Measurements from ENCODE around the gene LRRC59.
"Not testable (repeated sequence)": the region's sequence is repeated elsewhere in the genome, so short reads cannot be mapped to it uniquely, and the experiment has no call there.

LRRC59 gene

DNA sequence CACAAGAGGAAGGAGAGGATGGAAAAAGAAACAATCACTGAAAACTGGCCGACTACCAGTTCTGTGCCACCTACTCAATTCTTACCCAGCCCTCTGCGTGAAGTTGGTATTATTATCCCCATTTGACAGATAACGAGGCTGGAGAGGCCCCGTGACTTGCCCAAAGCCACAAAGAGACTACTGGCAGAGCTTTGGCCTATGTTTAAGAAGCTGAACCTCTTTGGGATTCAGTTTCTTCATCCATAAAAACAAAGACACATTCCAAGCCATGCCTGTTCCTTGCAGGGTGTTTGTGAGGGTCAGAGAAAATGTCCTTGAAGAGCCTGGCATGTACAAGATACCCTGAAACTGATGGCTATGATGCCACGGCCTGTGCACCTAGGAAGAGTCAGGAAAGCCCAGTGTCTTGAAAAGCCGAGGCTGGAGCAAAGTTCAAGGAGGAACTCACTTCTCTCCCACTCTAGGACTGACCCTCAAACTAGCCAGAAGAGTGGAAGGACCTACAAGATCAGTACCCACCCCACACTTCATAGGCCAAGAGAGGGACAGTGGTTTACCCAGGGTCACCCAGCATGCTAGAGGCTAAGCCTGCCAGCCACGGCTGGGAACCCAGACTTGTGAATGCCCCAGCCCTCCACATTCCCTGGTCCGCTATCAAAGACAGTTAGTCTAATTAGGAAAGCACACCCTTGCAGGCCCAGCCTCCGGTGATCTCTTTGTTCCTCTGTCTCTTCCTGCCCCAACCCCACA, 27.1 kb upstream of the LRRC59 start:
- DNase-seq, result no peak

GRCh38 chr17:50423553-50424159, 26.3 kb upstream of the LRRC59 start:
- no peak for DNase-seq

DNA sequence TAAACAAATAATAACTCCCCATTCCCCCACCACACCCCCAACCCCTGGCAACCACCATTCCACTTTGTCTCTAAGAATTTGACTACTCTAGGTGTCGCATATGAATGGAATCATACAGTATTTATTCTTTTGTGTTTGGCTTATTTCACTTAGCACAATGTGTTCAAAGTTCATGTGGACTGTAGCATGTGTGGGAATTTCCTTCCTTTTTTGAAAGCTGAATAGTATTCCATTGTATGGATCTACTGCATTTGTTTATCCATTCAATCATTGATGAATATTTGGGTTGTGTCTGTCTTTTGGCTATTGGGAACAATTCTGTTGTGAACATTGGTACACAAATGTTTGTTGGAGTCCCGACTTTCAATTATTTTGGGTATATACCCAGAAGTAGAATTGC, 25.4 kb upstream of the LRRC59 start:
- no peak for DNase-seq

DNA sequence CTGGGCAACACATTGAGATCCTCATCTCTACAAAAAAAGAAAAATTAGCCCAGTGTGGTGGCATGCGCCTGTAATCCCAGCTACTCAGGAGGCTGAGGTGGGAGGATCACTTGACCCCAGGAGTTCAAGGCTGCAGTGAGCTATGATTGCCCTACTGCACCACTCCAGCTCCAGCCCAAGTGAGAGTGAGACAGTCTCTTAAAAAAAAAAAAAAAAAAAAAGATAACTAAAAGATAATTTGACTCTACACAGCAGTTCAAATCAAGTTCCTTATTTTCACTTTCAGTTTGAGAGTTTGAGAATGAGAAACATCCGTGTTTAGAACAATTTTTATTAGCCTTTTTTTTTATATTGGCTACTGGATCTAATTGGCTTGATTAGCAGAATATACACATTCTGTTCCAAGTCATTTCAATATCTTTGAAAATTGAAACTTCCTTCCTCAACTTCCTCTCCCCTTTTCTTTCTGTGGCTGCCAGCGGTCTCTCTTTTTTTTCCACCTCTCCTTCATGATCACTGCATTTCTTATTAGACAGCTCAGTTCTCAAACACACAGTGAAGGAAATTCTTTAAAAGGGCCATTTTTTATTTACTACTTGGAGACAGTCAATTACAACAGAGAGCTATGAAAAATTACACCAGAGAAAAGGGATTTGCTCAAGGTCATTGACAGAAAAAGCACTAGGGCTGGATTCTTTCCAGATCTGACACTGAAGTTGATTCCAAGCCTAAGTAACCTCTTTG, 24.2 kb upstream of the LRRC59 start:
- DNase-seq, result no peak

DNA sequence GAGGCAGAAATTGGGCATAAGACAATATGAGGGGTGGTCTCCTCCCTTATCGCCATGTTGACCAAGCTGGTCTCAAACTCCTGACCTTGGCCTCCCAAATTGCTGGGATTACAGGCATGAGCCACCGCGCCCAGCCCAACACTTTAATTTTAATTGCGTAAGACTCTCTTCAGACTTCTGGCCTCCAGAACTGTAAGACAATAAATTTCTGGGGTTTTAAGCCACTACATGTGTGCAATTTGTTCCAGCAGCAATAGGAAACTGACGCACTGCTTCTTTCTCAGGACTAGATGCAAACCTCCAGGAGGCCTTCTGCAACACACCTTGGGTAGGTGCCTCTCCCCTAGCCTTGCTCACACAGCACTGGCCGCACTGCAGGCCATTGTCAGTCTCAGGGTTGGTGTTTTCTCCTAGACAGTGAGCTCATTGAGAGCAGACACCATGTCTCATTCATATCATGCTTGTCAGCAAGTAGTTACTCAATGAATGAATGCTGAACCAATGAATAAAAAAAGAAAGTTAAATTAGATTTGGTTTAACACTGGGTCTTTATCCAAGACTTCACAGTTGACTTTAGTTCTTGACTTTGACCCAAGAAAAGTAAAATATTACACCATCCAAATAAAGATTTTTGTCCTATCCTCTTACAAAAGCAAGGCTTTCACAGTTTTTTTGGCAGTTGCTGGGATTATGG, 23.2 kb upstream of the LRRC59 start:
- no peak for DNase-seq

DNA sequence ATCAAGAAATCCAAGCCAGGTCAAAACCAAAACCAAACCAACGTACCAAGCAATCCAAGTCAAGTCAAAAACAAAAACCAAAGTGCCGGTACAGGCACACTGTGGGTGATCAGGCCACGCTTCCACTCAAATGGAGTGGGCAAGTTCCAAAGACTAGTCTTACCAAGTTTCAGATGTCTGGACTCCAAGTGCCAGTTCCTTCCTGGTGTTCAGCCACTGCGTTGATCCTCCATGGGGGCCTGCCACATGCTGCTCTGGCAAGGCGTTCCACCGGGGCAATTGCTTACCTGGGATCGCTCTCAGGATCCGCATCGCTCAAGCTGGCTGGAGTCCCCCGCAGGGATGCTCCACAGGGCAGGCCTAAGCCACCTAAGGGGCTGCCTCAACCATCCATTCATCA, 22.3 kb upstream of the LRRC59 start:
- not testable (repeated sequence) for DNase-seq

- no peak for DNase-seq
These were observed 17.5 kb upstream of the LRRC59 start for GRCh38 chr17:50414808-50415207.

- no peak for DNase-seq
These were observed 14.9 kb upstream of the LRRC59 start for GRCh38 chr17:50412188-50412732.

- DNase-seq, result no peak
These were observed 10.6 kb upstream of the LRRC59 start for GRCh38 chr17:50407921-50408320.

DNA sequence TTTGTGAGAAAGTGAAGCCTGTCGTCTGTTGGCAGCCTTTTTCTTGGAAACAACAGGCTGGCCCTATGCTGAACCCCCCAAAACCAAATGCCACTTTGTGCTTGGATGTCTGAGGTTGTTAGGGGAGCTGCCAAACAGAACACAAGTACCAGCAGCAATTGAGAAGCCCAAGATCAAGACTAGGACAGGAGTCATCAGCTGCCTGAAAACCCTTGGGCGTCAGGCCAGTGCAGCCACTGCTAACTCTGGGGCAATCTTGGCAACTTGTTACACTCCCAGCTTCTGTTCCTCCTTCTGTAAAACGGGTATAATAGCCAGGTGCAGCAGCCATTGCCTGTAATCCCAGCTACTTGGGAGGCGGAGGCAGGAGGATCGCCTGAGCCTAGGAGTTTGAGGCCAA, 9.3 kb upstream of the LRRC59 start:
- DNase-seq, result no peak

DNA sequence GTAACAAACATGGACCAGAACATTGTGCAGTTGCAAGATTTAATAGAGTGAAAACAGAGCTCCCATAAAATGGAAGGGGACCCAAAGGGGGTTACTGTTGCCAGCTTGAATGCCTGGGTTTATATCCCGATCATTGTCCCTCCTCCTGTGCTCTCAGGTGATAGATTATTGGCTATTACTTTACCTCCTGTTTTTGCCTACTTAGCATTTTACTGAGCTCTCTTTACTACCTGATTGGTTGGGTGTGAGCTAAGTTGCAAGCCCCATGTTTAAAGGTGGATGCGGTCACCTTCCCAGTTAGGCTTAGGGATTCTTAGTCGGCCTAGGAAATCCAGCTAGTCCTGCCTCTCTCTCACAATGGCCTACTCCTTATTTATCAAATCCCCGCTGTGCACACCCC, 8.0 kb upstream of the LRRC59 start:
- DNase-seq, result not testable (repeated sequence)

- DNase-seq, result not testable (repeated sequence)
These were observed 2.3 kb upstream of the LRRC59 start for GRCh38 chr17:50399591-50399990.

DNA sequence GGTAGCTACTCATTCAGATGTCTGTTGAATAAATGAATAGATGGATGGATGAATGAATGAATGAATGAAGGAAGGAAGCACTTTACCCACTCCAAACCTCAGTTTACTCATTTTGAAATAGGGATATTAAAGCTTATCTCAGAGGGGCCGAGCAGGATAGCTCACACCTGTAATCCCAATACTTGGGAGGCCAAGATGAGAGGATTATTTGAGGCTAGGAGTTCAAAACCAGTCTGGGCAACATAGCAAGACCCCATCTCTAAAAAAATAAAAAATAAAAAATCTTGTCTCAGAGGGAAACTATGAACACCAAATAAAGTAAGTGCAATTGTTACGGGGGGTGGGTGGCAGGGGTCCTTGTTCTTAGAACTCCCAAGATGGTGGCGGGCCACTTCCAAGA, 1.3 kb upstream of the LRRC59 start:
- not testable (repeated sequence) for DNase-seq

DNA sequence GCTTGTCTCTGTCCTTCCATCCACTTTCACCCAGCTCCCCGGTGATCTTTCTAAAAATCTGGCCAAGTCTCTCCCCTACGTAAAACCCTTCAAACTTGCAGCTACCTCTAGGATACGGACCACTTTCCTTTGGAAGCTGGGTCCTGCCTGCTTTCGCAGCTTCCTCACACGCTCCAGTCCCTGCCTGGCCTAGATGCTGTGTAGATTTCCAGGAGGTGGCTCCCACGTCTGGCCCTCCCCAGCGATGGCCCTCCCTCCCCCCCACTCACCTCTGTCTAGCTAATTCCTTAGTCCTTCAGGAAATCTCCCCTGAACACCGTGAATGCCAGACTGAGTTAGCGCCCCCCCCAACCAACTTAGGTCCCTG, 579 bp upstream of the LRRC59 start:
- DNase-seq, result no peak

- DNase-seq, result peak; percentile 14
These were observed 837 bp downstream of the LRRC59 start for GRCh38 chr17:50396261-50397110.

- DNase-seq, result no peak
These were observed 2.6 kb downstream of the LRRC59 start for GRCh38 chr17:50394711-50395110.

DNA sequence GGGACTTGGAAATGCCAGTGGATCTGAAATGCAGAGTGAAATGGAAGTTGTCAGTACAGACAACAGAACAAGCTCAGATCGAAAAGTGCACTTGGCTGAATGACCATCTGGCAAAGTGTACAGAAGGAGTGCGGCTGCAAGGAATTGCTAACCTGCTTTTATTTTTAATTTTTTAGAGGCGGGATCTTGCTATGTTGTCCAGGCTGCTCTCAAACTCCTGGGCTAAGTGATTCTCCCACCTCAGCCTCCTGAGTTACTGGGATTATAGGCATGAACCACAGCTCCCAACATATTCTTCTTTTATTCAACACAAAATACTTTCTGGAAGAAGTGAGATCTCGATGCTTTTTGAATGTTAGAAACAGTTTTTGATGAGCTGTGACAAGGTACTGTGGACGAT, 3.6 kb downstream of the LRRC59 start:
- no peak for DNase-seq

DNA sequence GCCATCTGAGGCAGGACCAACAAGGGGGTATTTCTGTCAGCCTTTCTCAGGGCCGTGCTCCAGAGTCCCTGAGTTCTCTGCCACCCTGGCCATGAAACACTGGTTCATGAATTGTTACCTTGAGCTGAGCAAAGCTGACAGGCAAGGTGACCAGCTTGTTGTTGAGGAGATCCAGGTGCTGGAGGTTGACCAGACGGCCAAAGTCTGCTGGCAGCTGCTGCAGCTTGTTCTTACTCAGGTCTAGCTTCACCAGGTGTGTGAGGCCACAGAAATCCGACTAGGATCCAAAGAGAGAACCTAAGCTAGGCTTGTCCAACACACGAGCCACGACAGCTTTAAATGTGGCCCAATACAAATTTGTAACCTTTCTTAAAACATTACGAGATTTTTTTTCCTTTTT, 4.7 kb downstream of the LRRC59 start:
- no peak for DNase-seq

DNA sequence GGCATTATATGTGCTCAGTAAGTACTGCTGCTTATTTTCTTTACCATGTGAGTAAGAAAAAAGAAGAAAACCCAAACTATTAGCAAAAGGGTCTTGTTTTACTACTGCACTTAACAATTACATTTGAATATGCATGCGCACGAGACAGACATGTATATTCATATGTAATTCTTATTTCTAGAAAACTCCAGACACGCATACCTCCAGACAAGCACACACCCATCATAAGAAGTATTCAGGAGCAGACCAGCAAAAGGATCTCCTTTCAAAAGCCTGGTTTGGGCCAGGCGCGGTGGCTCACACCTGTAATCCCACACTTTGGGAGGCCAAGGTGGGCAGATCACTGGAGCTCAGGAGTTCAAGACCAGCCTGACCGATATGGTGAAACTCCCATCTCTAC, 7.8 kb downstream of the LRRC59 start:
- DNase-seq, result no peak

DNA sequence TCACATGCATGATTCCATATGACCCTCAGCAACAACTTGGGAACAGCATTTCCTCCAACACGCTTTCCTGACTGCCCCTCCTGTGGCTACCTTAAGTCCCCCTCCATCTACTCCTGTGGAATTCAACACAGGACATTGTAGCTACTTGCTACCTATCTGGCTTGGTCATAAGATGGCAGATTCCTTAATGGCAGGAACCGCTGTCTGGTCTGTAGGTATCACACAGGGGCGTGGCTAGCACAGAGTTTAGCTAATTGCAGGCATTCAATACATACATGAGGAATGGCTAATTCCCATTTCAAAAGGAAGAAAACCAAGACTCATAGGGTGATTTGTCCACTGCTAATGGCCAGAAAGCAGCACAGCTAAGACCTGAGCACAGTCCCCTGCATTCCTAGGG, 8.6 kb downstream of the LRRC59 start:
- DNase-seq, result no peak

GRCh38 chr17:50386510-50386909, 10.8 kb downstream of the LRRC59 start:
- no peak for DNase-seq

GRCh38 chr17:50382931-50383330, 14.4 kb downstream of the LRRC59 start:
- DNase-seq, result no peak

Measured in amniotic stem cell (primary cell).